Parathyroid adenoma (tissue), 2 donors: Measurements from ENCODE around the gene PKLR.
"Not testable (repeated sequence)": the region's sequence is repeated elsewhere in the genome, so short reads cannot be mapped to it uniquely, and the experiment has no call there.

Experiments
- H2AFZ ChIP-seq: fragments of 300-600 bp; sonication (generic); one replicate; pipeline ENCODE4 v1.7.0; 2017; ENCODE audit warnings: antibody characterized with exemption, mild to moderate bottlenecking
- H3K27ac ChIP-seq: fragments of 300-600 bp; sonication (generic); one replicate; pipeline ENCODE4 v1.7.0; 2017
- H3K27me3 ChIP-seq: fragments of 300-600 bp; sonication (generic); one replicate; pipeline ENCODE4 v1.7.0; 2017; ENCODE audit warnings: low read length; ENCODE audit not compliant: control insufficient read depth, insufficient read depth
- H3K36me3 ChIP-seq: fragments of 300-600 bp; sonication (generic); one replicate; pipeline ENCODE4 v1.7.0; 2017; ENCODE audit warnings: low read length; ENCODE audit not compliant: control insufficient read depth, insufficient read depth
- H3K4me1 ChIP-seq: fragments of 300-600 bp; sonication (generic); one replicate; pipeline ENCODE4 v1.7.0; 2017; ENCODE audit warnings: control low read depth
- H3K4me2 ChIP-seq: fragments of 300-600 bp; sonication (generic); one replicate; pipeline ENCODE4 v1.7.0; 2017; ENCODE audit warnings: low read length
- H3K4me3 ChIP-seq: fragments of 300-600 bp; sonication (generic); one replicate; pipeline ENCODE4 v1.7.0; 2017; ENCODE audit warnings: low read depth, low read length
- H3K79me2 ChIP-seq: fragments of 300-600 bp; sonication (generic); one replicate; pipeline ENCODE4 v1.7.0; 2017; ENCODE audit warnings: control low read depth
- H3K9ac ChIP-seq: fragments of 300-600 bp; sonication (generic); one replicate; pipeline ENCODE4 v1.7.0; 2017; ENCODE audit warnings: mild to moderate bottlenecking
- H3K9me3 ChIP-seq: fragments of 300-600 bp; sonication (generic); one replicate; pipeline ENCODE4 v1.7.0; 2017; ENCODE audit warnings: low read length; ENCODE audit not compliant: control insufficient read depth
- CTCF ChIP-seq: fragments of 300-600 bp; sonication (generic); IDR thresholded peaks from one replicate; pipeline ENCODE4 v1.7.0; 2017; ENCODE audit warnings: antibody characterized with exemption, mild to moderate bottlenecking
- donor health status: primary hyperparathyroidism.

Gene PKLR

GRCh38 chr1:155295942-155296267 lies 5.3 kb downstream of the PKLR start:
- TF ChIP-seq CTCF, result no peak
- H2AFZ ChIP-seq, result no peak overlapping the region
- no peaks in the 10 kb centered on the region for H3K9me3 ChIP-seq
- H3K4me1 ChIP-seq, result no peaks in the 10 kb centered on the region
- H3K4me2 ChIP-seq, result no peak overlapping the region
- no peak overlapping the region for H3K9ac ChIP-seq
- H3K79me2 ChIP-seq, result no peaks in the 10 kb centered on the region
- H3K27ac ChIP-seq, result no peak overlapping the region
- no peaks in the 10 kb centered on the region for H3K27me3 ChIP-seq
- no peak overlapping the region for H3K4me3 ChIP-seq
- no peaks in the 10 kb centered on the region for H3K36me3 ChIP-seq

GRCh38 chr1:155295183-155295941 lies 5.9 kb downstream of the PKLR start:
- Histone ChIP-seq H3K79me2 (no peaks in the 10 kb centered on the region), H2AFZ (peak overlapping the region; percentile 58), H3K4me1 (no peaks in the 10 kb centered on the region), H3K9ac (no peak overlapping the region), H3K27ac (no peak overlapping the region), H3K36me3 (no peaks in the 10 kb centered on the region), H3K4me2 (no peak overlapping the region), H3K27me3 (no peaks in the 10 kb centered on the region), H3K4me3 (no peak overlapping the region), H3K9me3 (no peaks in the 10 kb centered on the region)
- TF ChIP-seq CTCF, result no peak

GRCh38 chr1:155294520-155295182 lies 6.6 kb downstream of the PKLR start:
- no peak overlapping the region for H3K27ac ChIP-seq
- no peak overlapping the region for H3K4me2 ChIP-seq
- no peak for TF ChIP-seq CTCF
- no peaks in the 10 kb centered on the region for H3K27me3 ChIP-seq
- no peaks in the 10 kb centered on the region for H3K79me2 ChIP-seq
- no peaks in the 10 kb centered on the region for H3K4me1 ChIP-seq
- H3K9ac ChIP-seq, result no peak overlapping the region
- H3K36me3 ChIP-seq, result no peaks in the 10 kb centered on the region
- no peaks in the 10 kb centered on the region for H3K9me3 ChIP-seq
- peak overlapping the region; percentile 58 for H2AFZ ChIP-seq
- no peak overlapping the region for H3K4me3 ChIP-seq

GRCh38 chr1:155293086-155293749 lies 8.0 kb downstream of the PKLR start:
- Histone ChIP-seq H3K9ac (no peak overlapping the region), H3K27ac (no peak overlapping the region), H3K4me1 (no peaks in the 10 kb centered on the region), H3K4me2 (no peak overlapping the region), H3K36me3 (no peaks in the 10 kb centered on the region), H3K4me3 (no peak overlapping the region), H3K27me3 (no peaks in the 10 kb centered on the region), H3K79me2 (no peaks in the 10 kb centered on the region), H2AFZ (no peak overlapping the region), H3K9me3 (no peaks in the 10 kb centered on the region)
- TF ChIP-seq CTCF, result no peak

- not testable (repeated sequence) for H3K27me3 ChIP-seq, H3K27ac ChIP-seq
These were observed 10.2 kb downstream of the PKLR start for GRCh38 chr1:155291006-155291405.

More at GRCh38 chr1:155291006-155291405, 10.2 kb downstream of the PKLR start:
- H3K4me3 ChIP-seq, H3K36me3 ChIP-seq, H3K4me2 ChIP-seq, H3K4me1 ChIP-seq, H2AFZ ChIP-seq, H3K9me3 ChIP-seq, H3K79me2 ChIP-seq, H3K9ac ChIP-seq: not testable (repeated sequence)
